Heart left ventricle (tissue), 16 donors: Measurements from ENCODE around the gene CNN2. TPM values are rescaled to one million over a fixed set of nuclear protein-coding genes. Genes with fewer than 3 reads are reported as not detected.

ENCODE experiments used
- ATAC-seq, 4 donors: fragments of 200-7000 bp; cut with Tn5 transposase; one replicate each; pipeline ENCODE4 v1.9.1; 2020 to 2022; ENCODE audit warnings: moderate library complexity in 4 of 4, mild to moderate bottlenecking in 3 of 4, moderate number of reproducible peaks in 1 of 4
- DNase-seq, 5 donors: peaks; one replicate each; pipeline ENCODE4 v3.0.0-alpha.2; 2020
- H3K27ac ChIP-seq, 12 donors: fragments of 200-600 bp; sonication (generic) in 4 of 12; one replicate each; pipeline versions ENCODE4 v1.5.0 to v1.8.0; 2016 to 2022; ENCODE audit warnings: mild to moderate bottlenecking in 2 of 12
- H3K27me3 ChIP-seq, 9 donors: fragments of 200-600 bp; sonication (generic) in 2 of 9; one replicate each; pipeline versions ENCODE4 v1.5.1 to v1.8.0; 2016 to 2022; ENCODE audit warnings: mild to moderate bottlenecking in 3 of 9
- H3K36me3 ChIP-seq, 9 donors: fragments of 200-600 bp; sonication (generic) in 2 of 9; one replicate each; pipeline versions ENCODE4 v1.5.0 to v1.8.0; 2018 to 2022; ENCODE audit warnings: mild to moderate bottlenecking in 2 of 9
- H3K4me1 ChIP-seq, 12 donors: fragments of 200-600 bp; sonication (generic) in 4 of 12; one replicate each; pipeline versions ENCODE4 v1.5.0 to v1.8.0; 2016 to 2022; ENCODE audit warnings: mild to moderate bottlenecking in 3 of 12
- H3K4me3 ChIP-seq, 12 donors: fragments of 200-600 bp; sonication (generic) in 4 of 12; one replicate each; pipeline versions ENCODE4 v1.5.0 to v1.8.0; 2017 to 2022; ENCODE audit warnings: mild to moderate bottlenecking in 9 of 12, moderate library complexity in 4 of 12
- H3K9me3 ChIP-seq, 12 donors: fragments of 200-600 bp; sonication (generic) in 4 of 12; one replicate each; pipeline versions ENCODE4 v1.5.0 to v1.8.0; 2016 to 2022; ENCODE audit warnings: mild to moderate bottlenecking in 1 of 12
- CTCF ChIP-seq, 12 donors: fragments of 200-600 bp; sonication (generic) in 4 of 12; IDR thresholded peaks; one replicate each; pipeline versions ENCODE4 v1.5.0 to v1.8.0; 2018 to 2022; ENCODE audit warnings: antibody characterized with exemption in 12 of 12, mild to moderate bottlenecking in 5 of 12
- POLR2A ChIP-seq, 2 donors: fragments of 450-650 bp; IDR thresholded peaks; one replicate each; pipeline ENCODE4 v1.6.1; 2017; ENCODE audit warnings: antibody characterized with exemption in 2 of 2, mild to moderate bottlenecking in 2 of 2, moderate library complexity in 2 of 2
- WGBS, 4 donors: extraction: QIAGEN DNeasy Blood & Tissue Kit in 2 of 4; methylation state at CpG; one replicate each; pipeline versions ENCODE4 v1.1.5 to v1.1.7; 2013 to 2018; 5-methylcytosine and 5-hydroxymethylcytosine counted together
- intact Hi-C, 10 donors: fragments of 100-400 bp; cut with DNase I; formaldehyde crosslinking; loops; one replicate each; pipeline versions ENCODE4 v1.11.1 to v1.14.2; 2022
- polyA plus RNA-seq, 2 donors: library from polyadenylated mRNA; stranded (reverse); fragments of 200-250 nt; gene quantifications; one replicate each; pipeline ENCODE4 v1.2.3, GENCODE V29; 2013
- total RNA-seq, 9 donors: library from RNA; depleted of rRNA in 2 of 9; stranded (reverse); fragments of >200 nt in 2 of 9; fragmentation: NEBNext Ultra II Directional in 3 of 9; extraction: Animal tissue kit (Norgen Biotek cat#: 25700) in 3 of 9; gene quantifications; one replicate each; pipeline versions ENCODE4 v1.1.0 to v1.2.4, GENCODE V29; 2016 to 2023
- donor health status: ischemic (EF 13 %, LVEDD 7.1; RV severe dilation, severe dysfunction).
- donor health status: healthy with polysubstance abuse.
- donor health status: DM: no; HTN: yes; CAD: no.
- donor health status: DM: no; HTN: no; CAD: no.
- donor health status: ischemic (EF 25% LVEDD 6.9; RV normal size, moderate dysfunction).
- donor health status: ischemic (EF 25% LVEDD 5.7; RV mildly dilated, moderate dysfunction).
- donor health status: healthy.
- donor health status: DM: yes; HTN: yes; CAD: no.
- donor health status: ischemic (EF 35%, LVEDD 5.7; RV mildly dilated, moderate dysfunction).
- donor health status: nonischemic (EF 11% LVEDD 7.7; RV severe dilation, severe dysfunction).
- donor health status: DM: yes; HTN: yes; CAD: no.
- donor health status: PGD.
- donor health status: ischemic (EF 29% LVEDD 5.4; RV normal size, mild dysfunction).
- donor health status: nonischemic (EF 23%, LVEDD 6.1; RV moderate dilation, normal function).

Gene CNN2
- total and polyA plus RNA-seq, 11 donors, result 26.2 to 98.5 (median 58.2) TPM

GRCh38 chr19:1055028-1055425 lies 28.6 kb downstream of the CNN2 start:
- H3K36me3 ChIP-seq, result peaks cover 0 to 27% (median 0%) of the 10 kb centered on the region in 9 donors
- WGBS, 4 donors, result 90 to 99% (median 93%) methylated on average over 4 to 14 of the region's 14 CpGs

GRCh38 chr19:1055886-1056620 lies 29.6 kb downstream of the CNN2 start:
- H3K4me3 ChIP-seq, result no peak overlapping the region
- H3K27me3 ChIP-seq, result no peaks in the 10 kb centered on the region
- TF ChIP-seq POLR2A (IDR thresholded peaks at IDR 0.05) (no peak), CTCF (IDR thresholded peaks at IDR 0.05) (no peak)
- no peak for ATAC-seq
- no peak for DNase-seq
- H3K9me3 ChIP-seq, result peaks cover 4 to 56% (median 32%) of the 10 kb centered on the region in 12 donors
- no peaks in the 10 kb centered on the region for H3K4me1 ChIP-seq
- peaks cover 0 to 27% (median 0%) of the 10 kb centered on the region in 9 donors for H3K36me3 ChIP-seq
- H3K27ac ChIP-seq, result no peak overlapping the region
- intact Hi-C loops, result no loop called here
- 95 to 97% (median 97%) methylated on average over 12 to 20 of the region's 20 CpGs for WGBS, 4 donors

More at GRCh38 chr19:1055028-1055425, 28.6 kb downstream of the CNN2 start:
- ATAC-seq, result no peak
- intact Hi-C loops, result no loop called here
- Histone ChIP-seq H3K9me3 (peaks cover 4 to 53% (median 32%) of the 10 kb centered on the region in 12 donors), H3K4me1 (no peaks in the 10 kb centered on the region), H3K27me3 (no peaks in the 10 kb centered on the region), H3K4me3 (no peak overlapping the region), H3K27ac (no peak overlapping the region)
- no peak for TF ChIP-seq CTCF (IDR thresholded peaks at IDR 0.05)
- no peak for TF ChIP-seq POLR2A (IDR thresholded peaks at IDR 0.05)
- DNase-seq, result no peak

GRCh38 chr19:1057176-1057855 lies 30.9 kb downstream of the CNN2 start:
- intact Hi-C loops, result no loop called here
- no peaks in the 10 kb centered on the region for H3K4me1 ChIP-seq
- H3K9me3 ChIP-seq, result peaks cover 4 to 56% (median 32%) of the 10 kb centered on the region in 12 donors
- H3K36me3 ChIP-seq, result peaks cover 0 to 27% (median 0%) of the 10 kb centered on the region in 9 donors
- TF ChIP-seq POLR2A (IDR thresholded peaks at IDR 0.05) (no peak), CTCF (IDR thresholded peaks at IDR 0.05) (peak in 1 of 12 donors; percentile 17)
- WGBS, 4 donors, result 34 to 56% (median 52%) methylated on average over 3 of the region's 3 CpGs
- no peaks in the 10 kb centered on the region for H3K27me3 ChIP-seq
- no peak overlapping the region for H3K27ac ChIP-seq
- DNase-seq (no peak), ATAC-seq (no peak)
- no peak overlapping the region for H3K4me3 ChIP-seq

GRCh38 chr19:1058112-1058511 lies 31.7 kb downstream of the CNN2 start:
- H3K9me3 ChIP-seq, result peaks cover 4 to 56% (median 32%) of the 10 kb centered on the region in 12 donors
- intact Hi-C loops, result no loop called here

More at GRCh38 chr19:1058112-1058511, 31.7 kb downstream of the CNN2 start:
- WGBS, 4 donors, result 94 to 96% (median 96%) methylated on average over 5 of the region's 5 CpGs
- Histone ChIP-seq H3K36me3 (peaks cover 0 to 27% (median 0%) of the 10 kb centered on the region in 9 donors), H3K4me1 (no peaks in the 10 kb centered on the region), H3K27me3 (no peaks in the 10 kb centered on the region), H3K4me3 (no peak overlapping the region), H3K27ac (no peak overlapping the region)
- TF ChIP-seq CTCF (IDR thresholded peaks at IDR 0.05), result no peak
- TF ChIP-seq POLR2A (IDR thresholded peaks at IDR 0.05), result no peak
- ATAC-seq, result no peak
- DNase-seq, result no peak
